Keratinocyte (primary cell): ENCODE data around the gene TMEM217. TPM values are rescaled to one million over a fixed set of nuclear protein-coding genes. Genes with fewer than 3 reads are reported as not detected.
A peak's percentile ranks its signal among the peaks of the same experiment; 100 is the strongest.

Source experiments
- DNase-seq: peaks from one replicate; pipeline ENCODE4 v3.0.0-alpha.2; 2011; ENCODE audit warnings: low read depth, missing footprints, low spot score
- FAIRE-seq: peaks from 2 replicates; lab custom pipeline; 2011; peaks lifted over from hg19 to GRCh38; lab: Jason Lieb, UNC
- H2AFZ ChIP-seq: 2 replicates; pipeline ENCODE4 v1.6.0; 2012; ENCODE audit warnings: low read length, control low read depth, inconsistent platforms; ENCODE audit not compliant: control insufficient read depth
- H3K27ac ChIP-seq: 2 replicates; pipeline ENCODE4 v1.5.1; 2011; ENCODE audit warnings: low read length; ENCODE audit not compliant: control insufficient read depth, insufficient read depth
- H3K27me3 ChIP-seq: 3 replicates; pipeline ENCODE4 v1.6.0; 2011; ENCODE audit warnings: low read length; ENCODE audit not compliant: control insufficient read depth, insufficient read depth; ENCODE audit errors: extremely low read depth
- H3K36me3 ChIP-seq, 2 experiments: 2 replicates in 1 of 2; 3 replicates in 1 of 2; pipeline ENCODE4 v1.5.1; 2011; ENCODE audit warnings: low read length in 2 of 2, mild to moderate bottlenecking in 1 of 2; ENCODE audit not compliant: control insufficient read depth in 2 of 2, insufficient read depth in 2 of 2; ENCODE audit errors: extremely low read depth in 1 of 2
- H3K4me1 ChIP-seq: 3 replicates; pipeline ENCODE4 v1.5.1; 2011; ENCODE audit warnings: low read length; ENCODE audit not compliant: control insufficient read depth, insufficient read depth; ENCODE audit errors: extremely low read depth
- H3K4me2 ChIP-seq: 3 replicates; pipeline ENCODE4 v1.6.0; 2011; ENCODE audit warnings: low read depth, low read length; ENCODE audit not compliant: control insufficient read depth, insufficient read depth; ENCODE audit errors: extremely low read depth
- H3K4me3 ChIP-seq, 3 experiments: fragments of 200-600 bp in 1 of 3; sonication (generic) in 1 of 3; 2 replicates in 2 of 3; 3 replicates in 1 of 3; pipeline ENCODE4 v1.5.1; 2011 to 2016; ENCODE audit warnings: low read length in 3 of 3, mild to moderate bottlenecking in 3 of 3, control low read depth in 2 of 3, inconsistent platforms in 1 of 3, low read depth in 1 of 3, mixed read lengths in 1 of 3, mixed run types in 1 of 3, moderate library complexity in 1 of 3; ENCODE audit not compliant: control insufficient read depth in 2 of 3, insufficient read depth in 2 of 3; ENCODE audit errors: extremely low read depth in 1 of 3
- H3K79me2 ChIP-seq: 2 replicates; pipeline ENCODE4 v1.6.0; 2012; ENCODE audit warnings: low read length; ENCODE audit not compliant: control insufficient read depth, insufficient read depth
- H3K9ac ChIP-seq: 3 replicates; pipeline ENCODE4 v1.6.0; 2011; ENCODE audit warnings: low read length; ENCODE audit not compliant: control insufficient read depth, insufficient read depth; ENCODE audit errors: extremely low read depth
- H3K9me1 ChIP-seq: 3 replicates; pipeline ENCODE4 v1.6.0; 2011; ENCODE audit warnings: low read length; ENCODE audit not compliant: control insufficient read depth, insufficient read depth; ENCODE audit errors: extremely low read depth
- H3K9me3 ChIP-seq: 2 replicates; pipeline ENCODE4 v1.5.1; 2012; ENCODE audit warnings: low read depth, low read length; ENCODE audit not compliant: control insufficient read depth
- H4K20me1 ChIP-seq: 3 replicates; pipeline ENCODE4 v1.6.0; 2011; ENCODE audit warnings: low read length; ENCODE audit not compliant: control insufficient read depth, insufficient read depth; ENCODE audit errors: extremely low read depth
- CTCF ChIP-seq, 3 experiments: IDR thresholded peaks in 1 of 3; conservative IDR thresholded peaks in 1 of 3; optimal IDR thresholded peaks in 1 of 3; 2 replicates in 2 of 3; 3 replicates in 1 of 3; pipeline versions ENCODE3 to v1.5.1; 2011; ENCODE audit warnings: low read length in 3 of 3, mild to moderate bottlenecking in 3 of 3, moderate library complexity in 2 of 3, control low read depth in 1 of 3, inconsistent platforms in 1 of 3; ENCODE audit not compliant: insufficient read depth in 2 of 3; ENCODE audit errors: extremely low read depth in 1 of 3
- EZH2 ChIP-seq: IDR thresholded peaks from one replicate; pipeline ENCODE4 v1.6.1; 2012; ENCODE audit warnings: inconsistent platforms, mild to moderate bottlenecking, low read length, moderate library complexity
- dilution Hi-C: fragments of 300-500 bp; cut with MboI; formaldehyde crosslinking; loops from one replicate; pipeline ENCODE4 v1.7.0; 2020; ENCODE audit warnings: low sequenced_read_pairs; ENCODE audit not compliant: extremely low pct_ligation_motif_present
- polyA plus RNA-seq, 5 experiments: library from polyadenylated mRNA; depleted of rRNA in 3 of 5; stranded (reverse) in 3 of 5; stranded (forward) in 1 of 5; unstranded in 1 of 5; fragments of >200 nt; gene quantifications; 1 replicate in 1 of 5; 2 replicates in 3 of 5; 3 replicates in 1 of 5; pipeline versions ENCODE4 v1.2.1 to v1.2.3, GENCODE V29; 2011 to 2012; ENCODE audit warnings: missing spikeins in 2 of 5, low read depth in 1 of 5, low replicate concordance in 1 of 5

The TMEM217 gene
- polyA plus RNA-seq, 1 donor (not counting 4 experiments of a cell fraction or from before 2014, with no cell fraction given), result 0.80 TPM

GRCh38 chr6:37257320-37257633, 667 bp downstream of the TMEM217 start:
- DNase-seq (no peak), FAIRE-seq (no peak)
- peak overlapping the region; percentile 98 for H3K9ac ChIP-seq
- H3K4me3 ChIP-seq, result peak overlapping the region; percentile 76 to 96 (median 79)
- H3K27me3 ChIP-seq, result no peaks in the 10 kb centered on the region
- H2AFZ ChIP-seq, result peak overlapping the region; percentile 94
- no peaks in the 10 kb centered on the region for H4K20me1 ChIP-seq
- H3K27ac ChIP-seq, result peak overlapping the region; percentile 97
- dilution Hi-C loops, result no loop called here
- peak overlapping the region; percentile 96 for H3K4me2 ChIP-seq
- H3K4me1 ChIP-seq, result peaks cover 22% of the 10 kb centered on the region
- H3K9me3 ChIP-seq, result no peaks in the 10 kb centered on the region
- H3K36me3 ChIP-seq, result peaks cover 0 to 4% of the 10 kb centered on the region in 2 experiments
- H3K79me2 ChIP-seq, result peaks cover 40% of the 10 kb centered on the region
- H3K9me1 ChIP-seq, result peaks cover under 1% of the 10 kb centered on the region
- TF ChIP-seq EZH2, result no peak
- no peak for TF ChIP-seq CTCF (optimal IDR thresholded peaks at IDR 0.05 in 1 of 3, IDR thresholded peaks at IDR 0.05 in 1 of 3, conservative IDR thresholded peaks at IDR 0.05 in 1 of 3; ENCODE audit: extremely low read depth in 1 of 3, insufficient read depth in 2 of 3, low read length in 3 of 3)

- dilution Hi-C loops, result no loop called here
- Histone ChIP-seq H2AFZ (peak overlapping the region; percentile 94), H3K9ac (peak overlapping the region; percentile 98), H3K4me3 (peak overlapping the region; percentile 76 to 96 (median 79)), H3K27me3 (no peaks in the 10 kb centered on the region), H4K20me1 (no peaks in the 10 kb centered on the region), H3K27ac (peak overlapping the region; percentile 97), H3K79me2 (peaks cover 36% of the 10 kb centered on the region), H3K36me3 (peaks cover 0 to 4% of the 10 kb centered on the region in 2 experiments), H3K9me3 (no peaks in the 10 kb centered on the region), H3K9me1 (no peaks in the 10 kb centered on the region), H3K4me1 (peaks cover 19% of the 10 kb centered on the region), H3K4me2 (peak overlapping the region; percentile 96)
- DNase-seq (no peak), FAIRE-seq (no peak)
- no peak for TF ChIP-seq CTCF (optimal IDR thresholded peaks at IDR 0.05 in 1 of 3, IDR thresholded peaks at IDR 0.05 in 1 of 3, conservative IDR thresholded peaks at IDR 0.05 in 1 of 3; ENCODE audit: extremely low read depth in 1 of 3, insufficient read depth in 2 of 3, low read length in 3 of 3)
- TF ChIP-seq EZH2, result no peak
Measured at GRCh38 chr6:37256692-37257319, 1.1 kb downstream of the TMEM217 start.
